HepG2 (cell line): ENCODE data around the gene FBXO30. TPM values are rescaled to one million over a fixed set of nuclear protein-coding genes. Genes with fewer than 3 reads are reported as not detected.
A peak's percentile ranks its signal among the peaks of the same experiment; 100 is the strongest.

Experiments
- ARID4A ChIP-seq: sonication (generic); formaldehyde crosslinking; IDR thresholded peaks from 2 replicates; pipeline ENCODE4 v1.5.0; 2020; ENCODE audit warnings: mild to moderate bottlenecking, missing genetic modification reagents, borderline replicate concordance
- CBX2 ChIP-seq, 2 experiments: fragments of 200-600 bp in 1 of 2; sonication (generic); formaldehyde crosslinking in 1 of 2; IDR thresholded peaks; 2 replicates each; pipeline versions ENCODE4 v1.7.0 to v1.8.1; 2018 to 2022; ENCODE audit warnings: low read depth in 2 of 2, low read length in 1 of 2, mild to moderate bottlenecking in 1 of 2, missing genetic modification reagents in 1 of 2
- FOXO4 ChIP-seq: sonication (generic); formaldehyde crosslinking; conservative IDR thresholded peaks from 2 replicates; pipeline ENCODE4 v1.8.1; 2023; ENCODE audit warnings: missing genetic modification reagents
- MAFG ChIP-seq: sonication (generic); formaldehyde crosslinking; IDR thresholded peaks from 2 replicates; pipeline ENCODE4 v1.5.1; 2020; ENCODE audit warnings: mild to moderate bottlenecking, missing genetic modification reagents
- NFKBIZ ChIP-seq: IDR thresholded peaks from 2 replicates; pipeline ENCODE4 v1.6.1; 2018; ENCODE audit warnings: missing genetic modification reagents, missing compliant biosample characterization
- THAP11 ChIP-seq: IDR thresholded peaks from 2 replicates; pipeline ENCODE4 v1.6.1; 2016; ENCODE audit warnings: missing biosample characterization, missing genetic modification reagents
- TIGD3 ChIP-seq: sonication (generic); formaldehyde crosslinking; IDR thresholded peaks from 2 replicates; pipeline ENCODE4 v1.5.1; 2020; ENCODE audit warnings: mild to moderate bottlenecking, missing genetic modification reagents, borderline replicate concordance
- ZBTB20 ChIP-seq: sonication (generic); formaldehyde crosslinking; IDR thresholded peaks from 2 replicates; pipeline ENCODE4 v1.8.1; 2023; ENCODE audit warnings: missing genetic modification reagents, low read depth, mild to moderate bottlenecking, borderline replicate concordance
- ZEB1 ChIP-seq: IDR thresholded peaks from 2 replicates; pipeline ENCODE4 v1.6.1; 2012; ENCODE audit warnings: mild to moderate bottlenecking, low read depth, inconsistent platforms; ENCODE audit not compliant: insufficient replicate concordance
- ZNF33A ChIP-seq: sonication (generic); formaldehyde crosslinking; IDR thresholded peaks from 2 replicates; pipeline ENCODE4 v1.5.1; 2020; ENCODE audit warnings: missing genetic modification reagents, mild to moderate bottlenecking, moderate library complexity, borderline replicate concordance
- ZNF441 ChIP-seq: sonication (generic); formaldehyde crosslinking; IDR thresholded peaks from 2 replicates; pipeline ENCODE4 v1.7.0; 2021; ENCODE audit warnings: missing genetic modification reagents, borderline replicate concordance
- ZNF589 ChIP-seq: sonication (generic); formaldehyde crosslinking; conservative IDR thresholded peaks from 2 replicates; pipeline ENCODE4 v1.8.0; 2022; ENCODE audit warnings: mild to moderate bottlenecking, moderate library complexity, missing genetic modification reagents
- ZNF605 ChIP-seq: sonication (generic); formaldehyde crosslinking; IDR thresholded peaks from 2 replicates; pipeline ENCODE4 v1.8.0; 2022; ENCODE audit warnings: mild to moderate bottlenecking, missing genetic modification reagents
- polyA plus RNA-seq, 8 experiments: library from polyadenylated mRNA; depleted of rRNA in 3 of 8; stranded (reverse) in 7 of 8; unstranded in 1 of 8; fragments of >200 nt; fragmentation: Illumina TruSeq in 4 of 8; extraction: Trizol in 4 of 8; gene quantifications; 2 replicates each; pipeline versions ENCODE4 v1.2.1 to v1.2.3, GENCODE V29; 2011 to 2016; ENCODE audit warnings: low read depth in 4 of 8, missing spikeins in 1 of 8, mixed read lengths in 1 of 8; ENCODE audit not compliant: insufficient read depth in 1 of 8
- total RNA-seq, 5 experiments: library from RNA; depleted of rRNA; stranded (reverse); fragments of >200 nt; fragmentation: Illumina TruSeq; extraction: Trizol; gene quantifications; 2 replicates each; pipeline ENCODE4 v1.2.3, GENCODE V29; 2016; ENCODE audit warnings: low read depth in 1 of 5
- TF ChIP-seq, protein P1 (sequence below): sonication (generic); formaldehyde crosslinking; IDR thresholded peaks from 2 replicates; pipeline ENCODE4 v1.4.0; 2020; ENCODE audit warnings: missing genetic modification reagents, mild to moderate bottlenecking, borderline replicate concordance
- TF ChIP-seq, protein P2 (sequence below): sonication (generic); formaldehyde crosslinking; IDR thresholded peaks from 2 replicates; pipeline ENCODE4 v1.8.1; 2023; ENCODE audit warnings: mild to moderate bottlenecking, moderate library complexity, missing genetic modification reagents

FBXO30 gene
- total and polyA plus RNA-seq, 2 of the 13 experiments (the other 11 are each of a cell fraction or from before 2014, with no cell fraction given) = 3.2 to 7.1 TPM

- TF ChIP-seq FOXO4 (no peak), MAFG (CRISPR knock-in tag) (no peak), ZEB1 (no peak), TIGD3 (no peak), THAP11 (CRISPR knock-in tag) (peak; percentile 85), ZNF33A (CRISPR knock-in tag) (no peak), CBX2 (IDR thresholded peaks at IDR 0.05; ENCODE audit: low read depth, low read length) (no peak), CBX2 (CRISPR knock-in tag; IDR thresholded peaks at IDR 0.05; ENCODE audit: low read depth) (no peak), ZNF441 (CRISPR knock-in tag) (peak; percentile 93), ZBTB20 (peak; percentile 71; the same call in 1 of the 2 replicates), ZNF589 (CRISPR knock-in tag) (peak; percentile 79), NFKBIZ (peak; percentile 60; the same call in 1 of the 2 replicates), ZNF605 (CRISPR knock-in tag) (peak; percentile 85), ARID4A (CRISPR knock-in tag) (peak; percentile 77)
- TF ChIP-seq, protein P1, sequence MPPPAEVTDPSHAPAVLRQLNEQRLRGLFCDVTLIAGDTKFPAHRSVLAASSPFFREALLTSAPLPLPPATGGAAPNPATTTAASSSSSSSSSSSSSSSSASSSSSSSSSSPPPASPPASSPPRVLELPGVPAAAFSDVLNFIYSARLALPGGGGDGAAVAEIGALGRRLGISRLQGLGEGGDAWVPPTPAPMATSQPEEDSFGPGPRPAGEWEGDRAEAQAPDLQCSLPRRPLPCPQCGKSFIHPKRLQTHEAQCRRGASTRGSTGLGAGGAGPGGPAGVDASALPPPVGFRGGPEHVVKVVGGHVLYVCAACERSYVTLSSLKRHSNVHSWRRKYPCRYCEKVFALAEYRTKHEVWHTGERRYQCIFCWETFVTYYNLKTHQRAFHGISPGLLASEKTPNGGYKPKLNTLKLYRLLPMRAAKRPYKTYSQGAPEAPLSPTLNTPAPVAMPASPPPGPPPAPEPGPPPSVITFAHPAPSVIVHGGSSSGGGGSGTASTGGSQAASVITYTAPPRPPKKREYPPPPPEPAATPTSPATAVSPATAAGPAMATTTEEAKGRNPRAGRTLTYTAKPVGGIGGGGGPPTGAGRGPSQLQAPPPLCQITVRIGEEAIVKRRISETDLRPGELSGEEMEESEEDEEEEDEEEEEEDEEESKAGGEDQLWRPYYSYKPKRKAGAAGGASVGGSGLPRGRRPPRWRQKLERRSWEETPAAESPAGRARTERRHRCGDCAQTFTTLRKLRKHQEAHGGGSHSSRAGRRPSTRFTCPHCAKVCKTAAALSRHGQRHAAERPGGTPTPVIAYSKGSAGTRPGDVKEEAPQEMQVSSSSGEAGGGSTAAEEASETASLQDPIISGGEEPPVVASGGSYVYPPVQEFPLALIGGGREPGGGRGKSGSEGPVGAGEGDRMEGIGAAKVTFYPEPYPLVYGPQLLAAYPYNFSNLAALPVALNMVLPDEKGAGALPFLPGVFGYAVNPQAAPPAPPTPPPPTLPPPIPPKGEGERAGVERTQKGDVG = peak; percentile 80; the same call in 1 of the 2 replicates
- TF ChIP-seq, protein P2, sequence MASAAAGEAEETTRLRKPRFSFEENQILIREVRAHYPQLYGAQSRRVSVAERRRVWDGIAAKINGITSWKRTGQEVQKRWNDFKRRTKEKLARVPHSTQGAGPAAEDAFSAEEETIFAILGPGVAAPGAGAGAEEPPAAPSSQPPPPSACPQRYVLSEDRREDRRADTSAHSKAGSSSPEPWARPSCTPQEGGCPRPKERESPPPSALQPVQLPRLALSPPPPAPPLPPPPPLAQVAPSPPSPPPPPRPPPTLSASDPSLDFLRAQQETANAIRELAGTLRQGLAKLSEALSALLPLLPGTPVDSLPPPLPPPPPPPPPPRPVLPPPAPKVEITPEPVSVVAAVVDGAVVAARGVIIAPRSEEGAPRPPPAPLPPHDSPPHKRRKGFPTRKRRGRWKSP (CRISPR knock-in tag) = no peak; the same call in 1 of the 2 replicates
Measured at GRCh38 chr6:145814501-145815308, at the start of gene FBXO30 (continued).
